Brain microvascular endothelial cell (primary cell): ENCODE measurements around the gene ADGRV1.
A peak's percentile ranks its signal among the peaks of the same experiment; 100 is the strongest.

Experiments used
- DNase-seq: peaks from one replicate; pipeline ENCODE4 v3.0.0-alpha.2; 2020
- H3K27ac ChIP-seq: fragments of 250-450 bp; sonication (Bioruptor Pico); 2 replicates; pipeline ENCODE4 v1.5.1; 2020; ENCODE audit warnings: mild to moderate bottlenecking, moderate library complexity
- H3K27me3 ChIP-seq: fragments of 250-450 bp; sonication (Bioruptor Pico); replicated peaks from 2 replicates; pipeline ENCODE4 v1.5.1; 2020; ENCODE audit warnings: mild to moderate bottlenecking
- H3K36me3 ChIP-seq: fragments of 250-450 bp; sonication (Bioruptor Pico); replicated peaks from 2 replicates; pipeline ENCODE4 v1.5.1; 2020; ENCODE audit warnings: mild to moderate bottlenecking
- H3K4me3 ChIP-seq: 2 replicates; pipeline ENCODE4 v1.5.1; 2011; ENCODE audit warnings: low read depth, mild to moderate bottlenecking, control low read depth, low read length, moderate library complexity
- in situ Hi-C: cut with HindIII; loops from 2 replicates; pipeline ENCODE4 v1.10.0; 2017; ENCODE audit warnings: low sequenced_read_pairs, low pct_ligation_motif_present
- TF ChIP-seq, protein P1 (sequence below): IDR thresholded peaks from 2 replicates; pipeline ENCODE4 v1.5.1; 2011; ENCODE audit warnings: low read depth, mild to moderate bottlenecking, moderate library complexity, low read length, control low read depth, inconsistent platforms; ENCODE audit errors: missing control alignments

ADGRV1 gene

DNA sequence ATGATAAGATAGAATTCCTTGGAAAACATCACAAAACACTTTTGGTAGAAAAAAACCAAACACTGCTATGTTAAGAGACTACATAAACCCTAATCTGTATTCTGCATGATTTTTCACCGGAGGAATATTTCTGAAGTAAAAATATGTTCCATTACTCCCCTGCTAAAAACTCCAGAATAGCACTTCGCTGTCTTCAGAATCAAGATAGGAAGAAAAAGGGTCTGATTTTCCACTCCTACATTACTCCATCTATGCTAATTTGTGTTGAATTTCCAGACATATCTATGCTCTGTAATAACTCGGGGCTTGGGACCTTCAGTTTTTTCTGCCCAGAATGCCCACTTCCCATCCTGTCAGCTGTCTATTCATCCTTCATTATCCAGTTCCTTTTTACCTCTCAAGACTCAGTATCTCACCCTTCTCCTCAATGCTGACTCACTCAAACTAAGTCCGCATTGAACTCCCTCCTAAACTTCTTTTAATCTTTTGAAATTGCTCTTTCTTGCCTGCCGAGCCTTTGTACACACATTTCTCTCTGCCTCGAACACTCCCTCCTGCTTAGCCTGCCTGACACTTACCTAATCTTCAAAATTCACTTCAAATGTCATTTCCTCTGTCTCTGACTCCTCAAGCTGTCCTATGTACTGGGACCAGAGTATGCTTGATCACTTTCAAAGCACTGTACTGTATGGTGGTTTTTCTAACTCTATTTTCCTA, 653.6 kb downstream of the ADGRV1 start:
- in situ Hi-C loops = no loop called here
- Histone ChIP-seq H3K36me3 (no peaks in the 10 kb centered on the region), H3K27ac (peak overlapping the region; percentile 38), H3K4me3 (no peak overlapping the region), H3K27me3 (no peaks in the 10 kb centered on the region)
- TF ChIP-seq, protein P1, sequence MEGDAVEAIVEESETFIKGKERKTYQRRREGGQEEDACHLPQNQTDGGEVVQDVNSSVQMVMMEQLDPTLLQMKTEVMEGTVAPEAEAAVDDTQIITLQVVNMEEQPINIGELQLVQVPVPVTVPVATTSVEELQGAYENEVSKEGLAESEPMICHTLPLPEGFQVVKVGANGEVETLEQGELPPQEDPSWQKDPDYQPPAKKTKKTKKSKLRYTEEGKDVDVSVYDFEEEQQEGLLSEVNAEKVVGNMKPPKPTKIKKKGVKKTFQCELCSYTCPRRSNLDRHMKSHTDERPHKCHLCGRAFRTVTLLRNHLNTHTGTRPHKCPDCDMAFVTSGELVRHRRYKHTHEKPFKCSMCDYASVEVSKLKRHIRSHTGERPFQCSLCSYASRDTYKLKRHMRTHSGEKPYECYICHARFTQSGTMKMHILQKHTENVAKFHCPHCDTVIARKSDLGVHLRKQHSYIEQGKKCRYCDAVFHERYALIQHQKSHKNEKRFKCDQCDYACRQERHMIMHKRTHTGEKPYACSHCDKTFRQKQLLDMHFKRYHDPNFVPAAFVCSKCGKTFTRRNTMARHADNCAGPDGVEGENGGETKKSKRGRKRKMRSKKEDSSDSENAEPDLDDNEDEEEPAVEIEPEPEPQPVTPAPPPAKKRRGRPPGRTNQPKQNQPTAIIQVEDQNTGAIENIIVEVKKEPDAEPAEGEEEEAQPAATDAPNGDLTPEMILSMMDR = no peak
- no peak for DNase-seq

DNA sequence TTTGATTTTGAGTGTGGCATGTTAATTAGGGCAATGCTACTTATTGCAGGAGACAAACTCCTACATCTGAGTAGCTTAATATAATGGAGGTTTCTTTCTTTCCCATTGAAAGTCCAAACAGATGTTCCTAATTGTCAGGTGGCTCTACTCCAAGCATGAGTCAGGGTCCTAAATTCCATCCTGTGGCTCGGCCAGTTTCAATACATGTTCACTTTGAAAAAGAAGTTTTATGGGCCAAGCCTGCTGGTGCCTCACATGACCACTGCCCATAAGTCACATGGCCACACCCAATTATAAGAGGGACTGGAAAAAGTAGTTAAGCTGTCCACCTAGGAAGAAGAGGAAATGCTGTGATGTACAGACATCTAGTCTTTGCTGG, 654.1 kb downstream of the ADGRV1 start:
- Histone ChIP-seq H3K4me3 (no peak overlapping the region), H3K36me3 (no peaks in the 10 kb centered on the region), H3K27ac (peak overlapping the region; percentile 38), H3K27me3 (no peaks in the 10 kb centered on the region)
- in situ Hi-C loops = no loop called here
- peak; percentile 56 for DNase-seq
- TF ChIP-seq, protein P1 = no peak
